ENCODE data around the gene ATG16L1.

ATG16L1 gene

GRCh38 chr2:233341296-233341695 lies 89.8 kb downstream of the ATG16L1 start:
- DNase-seq (ENCODE audit: low spot score) = no peak
- no peak for TF ChIP-seq CTCF (IDR thresholded peaks at IDR 0.05; ENCODE audit: extremely low read depth, insufficient read depth, missing control alignments)
- in situ Hi-C loops (cut with MboI; ENCODE audit: low pct_unique_long_range_greater_than_20kb, low sequenced_read_pairs, unreplicated experiment) = no loop called here

- in situ Hi-C loops (cut with MboI; ENCODE audit: low pct_unique_long_range_greater_than_20kb, low sequenced_read_pairs, unreplicated experiment) = no loop called here
These were observed 90.8 kb downstream of the ATG16L1 start for GRCh38 chr2:233342301-233342700.

GRCh38 chr2:233343171-233343705 lies 91.8 kb downstream of the ATG16L1 start:
- no peak for TF ChIP-seq CTCF (IDR thresholded peaks at IDR 0.05; ENCODE audit: extremely low read depth, insufficient read depth, missing control alignments)
- in situ Hi-C loops (cut with MboI; ENCODE audit: low pct_unique_long_range_greater_than_20kb, low sequenced_read_pairs, unreplicated experiment) = no loop called here
- DNase-seq (ENCODE audit: low spot score) = no peak

More at GRCh38 chr2:233342301-233342700, 90.8 kb downstream of the ATG16L1 start:
- TF ChIP-seq CTCF (IDR thresholded peaks at IDR 0.05; ENCODE audit: extremely low read depth, insufficient read depth, missing control alignments) = no peak
- no peak for DNase-seq (ENCODE audit: low spot score)

Measured in GM13977 (cell line).